GM21381 (cell line): ENCODE measurements around the gene GPRIN1.

Experiments
- ATAC-seq: cut with Tn5 transposase; IDR thresholded peaks from one replicate; pipeline ENCODE4 v1.9.1; 2021; ENCODE audit warnings: mild to moderate bottlenecking, moderate library complexity; ENCODE audit not compliant: unreplicated experiment

GPRIN1 gene

GRCh38 chr5:176609724-176610434 lies at the start of gene GPRIN1:
Gene GPRIN1 (minus strand): TSS chr5:176610156. CDS start chr5:176599834, 10,322 bp downstream.
- ATAC-seq, result peak; percentile 71

GRCh38 chr5:176659512-176659839 lies 49.5 kb upstream of the GPRIN1 start:
- ATAC-seq, result no peak

- no peak for ATAC-seq
These were observed 49.0 kb upstream of the GPRIN1 start for GRCh38 chr5:176658817-176659511.

- no peak for ATAC-seq
These were observed 48.1 kb upstream of the GPRIN1 start for GRCh38 chr5:176658007-176658599.

GRCh38 chr5:176656467-176656990 lies 46.6 kb upstream of the GPRIN1 start:
- ATAC-seq, result no peak

- no peak for ATAC-seq
These were observed 44.9 kb upstream of the GPRIN1 start for GRCh38 chr5:176654856-176655255.

- ATAC-seq, result no peak
These were observed 43.7 kb upstream of the GPRIN1 start for GRCh38 chr5:176653401-176654385.

- ATAC-seq, result no peak
These were observed 42.2 kb upstream of the GPRIN1 start for GRCh38 chr5:176652136-176652535.

GRCh38 chr5:176651472-176651980 lies 41.6 kb upstream of the GPRIN1 start:
- no peak for ATAC-seq

GRCh38 chr5:176650354-176650884 lies 40.5 kb upstream of the GPRIN1 start:
- no peak for ATAC-seq

- no peak for ATAC-seq
These were observed 38.7 kb upstream of the GPRIN1 start for GRCh38 chr5:176648474-176649194.

GRCh38 chr5:176647843-176648473 lies 38.0 kb upstream of the GPRIN1 start:
- no peak for ATAC-seq

GRCh38 chr5:176647030-176647842 lies 37.3 kb upstream of the GPRIN1 start, which contains the start of gene TSPAN17:
Gene TSPAN17 (plus strand): TSS chr5:176647484. CDS start chr5:176647616, 132 bp downstream.
- peak; percentile 92 for ATAC-seq

- peak; percentile 1 for ATAC-seq
These were observed 36.7 kb upstream of the GPRIN1 start for GRCh38 chr5:176646707-176647029.

GRCh38 chr5:176646049-176646706 lies 36.2 kb upstream of the GPRIN1 start:
- ATAC-seq, result no peak

GRCh38 chr5:176644878-176645670 lies 35.1 kb upstream of the GPRIN1 start:
- ATAC-seq, result no peak

GRCh38 chr5:176644294-176644693 lies 34.3 kb upstream of the GPRIN1 start:
- ATAC-seq, result no peak
